HG03025 (cell line): ENCODE data around the gene KCNN4.

Experiments used
- ATAC-seq: cut with Tn5 transposase; IDR thresholded peaks from one replicate; pipeline ENCODE4 v1.9.1; 2021; ENCODE audit warnings: mild to moderate bottlenecking, moderate library complexity; ENCODE audit not compliant: unreplicated experiment, low FRiP score

KCNN4 gene

GRCh38 chr19:43721469-43722048 lies 59.2 kb downstream of the KCNN4 start:
- ATAC-seq: no peak

GRCh38 chr19:43720936-43721335 lies 59.8 kb downstream of the KCNN4 start:
- ATAC-seq: no peak

DNA sequence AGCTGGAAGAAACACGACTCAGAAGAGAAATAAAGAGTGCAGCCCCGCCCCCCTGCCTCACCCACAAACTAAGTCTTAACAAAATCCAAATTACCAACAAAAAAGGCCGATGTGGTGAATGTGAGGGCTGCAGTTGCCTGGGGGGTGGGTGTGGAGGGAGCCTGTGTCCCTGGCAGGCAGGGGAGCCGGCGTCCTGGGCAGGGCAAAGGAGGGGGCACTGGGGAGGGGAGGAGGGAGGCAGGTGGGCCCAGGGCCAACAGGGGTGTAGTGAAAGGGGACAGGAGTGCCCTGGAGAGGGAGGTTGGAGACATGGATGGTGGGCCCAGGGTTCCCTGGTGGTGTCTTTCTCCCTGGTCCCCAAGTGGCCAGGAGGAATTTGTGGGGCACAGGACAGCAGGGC lies 60.9 kb downstream of the KCNN4 start:
- ATAC-seq: no peak

DNA sequence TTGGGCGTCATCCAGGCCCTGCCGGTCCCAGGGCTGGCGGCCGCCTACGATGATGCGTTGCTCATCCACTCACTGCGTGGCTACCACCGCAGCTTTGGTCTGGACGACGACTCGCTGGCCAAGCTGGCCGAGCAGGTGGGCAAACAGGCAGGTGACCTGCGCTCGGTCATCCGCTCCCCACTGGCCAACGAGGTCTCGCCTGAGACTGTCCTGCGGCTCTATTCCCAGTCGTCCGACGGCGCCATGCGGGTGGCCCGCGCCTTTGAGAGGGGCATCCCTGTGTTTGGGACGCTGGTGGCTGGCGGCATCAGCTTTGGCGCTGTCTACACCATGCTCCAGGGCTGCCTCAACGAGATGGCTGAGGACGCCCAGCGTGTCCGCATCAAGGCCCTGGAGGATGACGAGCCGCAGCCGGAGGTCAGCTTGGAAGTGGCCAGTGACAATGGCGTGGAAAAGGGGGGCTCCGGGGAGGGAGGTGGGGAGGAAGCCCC lies 61.4 kb downstream of the KCNN4 start:
- ATAC-seq: no peak

GRCh38 chr19:43718627-43719377 lies 62.0 kb downstream of the KCNN4 start:
- no peak for ATAC-seq
